MCF 10A (cell line): ENCODE data around the gene CYP4V2. TPM values are rescaled to one million over a fixed set of nuclear protein-coding genes. Genes with fewer than 3 reads are reported as not detected.

Experiments used
- BruUV-seq: library from RNA; stranded (reverse); fragments of 400-500 nt; replicated peaks from 2 replicates; lab custom pipeline; 2021; lab: Mats Ljungman, UMichigan
- CTCF ChIA-PET: fragments of 300-600 bp; sonication (Branson Sonifier 250); formaldehyde crosslinking; extraction: SDS; loops from one replicate; lab custom pipeline; 2021; ENCODE audit warnings: antibody characterized with exemption, inconsistent platforms; lab: Yijun Ruan, JAX
- POLR2A ChIA-PET: fragments of 300-600, 350-650 bp; sonication (Branson Sonifier 250); formaldehyde crosslinking; extraction: SDS; loops from one replicate; lab custom pipeline; 2020; ENCODE audit warnings: antibody characterized with exemption, inconsistent platforms; lab: Yijun Ruan, JAX
- DNase-seq: peaks from one replicate; pipeline ENCODE4 v3.0.0-alpha.2; 2018; ENCODE audit not compliant: unreplicated experiment
- H3K27ac Mint-ChIP-seq: one replicate; pipeline ENCODE4 v1.8.0; 2022; ENCODE audit warnings: mild to moderate bottlenecking, low read depth, mixed read lengths; ENCODE audit not compliant: unreplicated experiment
- H3K27me3 Mint-ChIP-seq: one replicate; pipeline ENCODE4 v1.8.0; 2022; ENCODE audit warnings: mixed read lengths; ENCODE audit not compliant: insufficient read depth, unreplicated experiment
- H3K36me3 Mint-ChIP-seq: one replicate; pipeline ENCODE4 v1.8.0; 2022; ENCODE audit warnings: mild to moderate bottlenecking, moderate library complexity, mixed read lengths; ENCODE audit not compliant: insufficient read depth, unreplicated experiment
- H3K4me1 Mint-ChIP-seq: one replicate; pipeline ENCODE4 v1.8.0; 2022; ENCODE audit warnings: mixed read lengths; ENCODE audit not compliant: insufficient read depth, unreplicated experiment
- H3K4me3 Mint-ChIP-seq: one replicate; pipeline ENCODE4 v1.8.0; 2022; ENCODE audit warnings: mild to moderate bottlenecking, moderate library complexity, mixed read lengths; ENCODE audit not compliant: unreplicated experiment
- H3K9me3 Mint-ChIP-seq: one replicate; pipeline ENCODE4 v1.8.0; 2022; ENCODE audit warnings: mixed read lengths; ENCODE audit not compliant: unreplicated experiment
- CTCF ChIP-seq: fragments of 200-600 bp; IDR thresholded peaks from one replicate; pipeline ENCODE4 v1.8.0; 2022; ENCODE audit warnings: antibody characterized with exemption, mild to moderate bottlenecking; ENCODE audit not compliant: unreplicated experiment
- intact Hi-C: fragments of 100-400 bp; cut with micrococcal nuclease; formaldehyde crosslinking; loops from 2 replicates; pipeline ENCODE4 v1.14.1; 2022
- total RNA-seq: library from RNA; stranded (reverse); gene quantifications from 2 replicates; pipeline ENCODE4 v1.2.3, GENCODE V29; 2022

The CYP4V2 gene
- total RNA-seq, 1 experiment from 2014 or later = 22.1 TPM

GRCh38 chr4:186201535-186202230 is 10.3 kb downstream of the CYP4V2 start:
- intact Hi-C loops = no loop called here
- H3K27ac Mint-ChIP-seq = no peak overlapping the region
- peak; percentile 33 for DNase-seq
- peak; percentile 16 for TF ChIP-seq CTCF
- no TSS peak for BruUV-seq
- POLR2A ChIA-PET = interaction anchor here (1.5 kb wide), 1 partner anchor 10 kb away, joined by 11 read pairs; the partner anchor contains the start of gene CYP4V2
- H3K4me3 Mint-ChIP-seq = no peak overlapping the region
- CTCF ChIA-PET = interaction anchor here (0.6 to 1.3 kb wide), 3 partner anchors 11 to 1269 kb away, joined by 3 read pairs; partner anchors contain the start of gene CYP4V2
- H3K4me1 Mint-ChIP-seq = no peaks in the 10 kb centered on the region
- H3K9me3 Mint-ChIP-seq = no peaks in the 10 kb centered on the region
- no peaks in the 10 kb centered on the region for H3K27me3 Mint-ChIP-seq
- no peaks in the 10 kb centered on the region for H3K36me3 Mint-ChIP-seq

- POLR2A ChIA-PET = interaction anchor here (1.5 kb wide), 1 partner anchor 10 kb away, joined by 11 read pairs; the partner anchor contains the start of gene CYP4V2
Measured at GRCh38 chr4:186202490-186203140, 11.2 kb downstream of the CYP4V2 start.

GRCh38 chr4:186203406-186203805 is 12.0 kb downstream of the CYP4V2 start:
- Mint-ChIP-seq H3K27me3 (no peaks in the 10 kb centered on the region), H3K4me1 (no peaks in the 10 kb centered on the region), H3K9me3 (peaks cover under 1% of the 10 kb centered on the region), H3K27ac (no peak overlapping the region), H3K4me3 (no peak overlapping the region), H3K36me3 (no peaks in the 10 kb centered on the region)
- no TSS peak for BruUV-seq
- intact Hi-C loops = no loop called here
- no peak for TF ChIP-seq CTCF
- POLR2A ChIA-PET = interaction anchor here (1.1 kb wide), 1 partner anchor 11 kb away, joined by 6 read pairs; no protein-coding TSS in a partner anchor
- no peak for DNase-seq
- CTCF ChIA-PET = interaction anchor here (0.6 to 0.8 kb wide), 2 partner anchors 112 to 384 kb away, joined by 3 read pairs; no protein-coding TSS in a partner anchor

More at GRCh38 chr4:186202490-186203140, 11.2 kb downstream of the CYP4V2 start:
- Mint-ChIP-seq H3K9me3 (no peaks in the 10 kb centered on the region), H3K36me3 (no peaks in the 10 kb centered on the region), H3K27ac (no peak overlapping the region), H3K4me3 (no peak overlapping the region), H3K4me1 (no peaks in the 10 kb centered on the region), H3K27me3 (no peaks in the 10 kb centered on the region)
- intact Hi-C loops = no loop called here
- TF ChIP-seq CTCF = no peak
- DNase-seq = no peak
- no TSS peak for BruUV-seq
- CTCF ChIA-PET = interaction anchor here (1.3 kb wide), 1 partner anchor 12 kb away, joined by 3 read pairs; the partner anchor contains the start of gene CYP4V2

- peaks cover under 1% of the 10 kb centered on the region for H3K36me3 Mint-ChIP-seq
- peaks cover 7% of the 10 kb centered on the region for H3K9me3 Mint-ChIP-seq
Measured at GRCh38 chr4:186204103-186204559, 12.8 kb downstream of the CYP4V2 start.

More at GRCh38 chr4:186204103-186204559, 12.8 kb downstream of the CYP4V2 start:
- BruUV-seq = no TSS peak
- no peak for DNase-seq
- ChIA-PET CTCF (interaction anchor here (0.6 to 0.8 kb wide), 2 partner anchors 111 to 383 kb away, joined by 3 read pairs; no protein-coding TSS in a partner anchor), POLR2A (interaction anchor here (1.1 kb wide), 1 partner anchor 11 kb away, joined by 6 read pairs; no protein-coding TSS in a partner anchor)
- H3K27me3 Mint-ChIP-seq = no peaks in the 10 kb centered on the region
- intact Hi-C loops = no loop called here
- no peak for TF ChIP-seq CTCF
- no peaks in the 10 kb centered on the region for H3K4me1 Mint-ChIP-seq
- H3K4me3 Mint-ChIP-seq = no peak overlapping the region
- no peak overlapping the region for H3K27ac Mint-ChIP-seq
